Measurements from ENCODE around the gene ERICH3. TPM values are rescaled to one million over a fixed set of nuclear protein-coding genes. Genes with fewer than 3 reads are reported as not detected.

The ERICH3 gene
- total RNA-seq, 1 donor from 2014 or later: not detected

DNA sequence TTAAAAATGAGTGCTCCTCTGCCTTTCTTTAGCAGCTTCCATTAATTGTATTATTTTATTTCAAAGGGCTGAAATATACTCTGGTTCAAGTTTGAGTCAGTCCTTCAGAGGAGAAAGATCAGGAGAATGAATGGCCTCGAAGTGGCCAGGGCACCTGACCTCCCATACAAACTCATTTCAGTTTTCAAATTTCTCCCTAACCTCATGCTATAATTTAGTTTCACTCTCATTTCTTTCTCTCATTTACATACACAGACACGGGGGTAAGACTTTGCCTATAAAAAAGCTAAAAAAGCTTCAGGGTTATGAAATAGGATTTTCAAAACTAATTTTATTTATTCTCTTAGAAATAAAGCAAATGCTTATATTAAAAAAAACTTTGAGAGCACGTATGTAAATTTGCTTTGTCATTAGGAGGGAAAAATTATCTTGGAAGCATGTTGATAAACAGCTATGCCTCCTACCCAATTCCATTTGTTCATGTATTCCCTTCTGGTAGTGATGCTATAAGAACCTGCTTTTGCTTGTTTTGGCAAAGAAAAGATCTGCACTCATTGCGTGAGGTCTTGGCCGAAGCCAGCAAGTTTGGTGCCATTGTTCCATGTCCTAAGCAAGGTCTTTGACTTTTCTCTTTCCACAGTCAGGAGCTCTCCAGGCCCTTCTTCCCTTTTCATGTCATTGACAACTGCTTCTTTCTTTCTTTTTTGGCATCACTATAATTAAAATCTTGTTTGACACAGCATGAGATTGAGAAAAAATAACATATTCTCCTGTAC is 80.8 kb downstream of the ERICH3 start:
- no peak overlapping the region for H3K27ac Mint-ChIP-seq (ENCODE audit: unreplicated experiment)
- DNase-seq (ENCODE audit: low spot score): no peak
- peaks cover 18% of the 10 kb centered on the region for H3K27me3 Mint-ChIP-seq (ENCODE audit: low read depth)
- TF ChIP-seq, protein P1, sequence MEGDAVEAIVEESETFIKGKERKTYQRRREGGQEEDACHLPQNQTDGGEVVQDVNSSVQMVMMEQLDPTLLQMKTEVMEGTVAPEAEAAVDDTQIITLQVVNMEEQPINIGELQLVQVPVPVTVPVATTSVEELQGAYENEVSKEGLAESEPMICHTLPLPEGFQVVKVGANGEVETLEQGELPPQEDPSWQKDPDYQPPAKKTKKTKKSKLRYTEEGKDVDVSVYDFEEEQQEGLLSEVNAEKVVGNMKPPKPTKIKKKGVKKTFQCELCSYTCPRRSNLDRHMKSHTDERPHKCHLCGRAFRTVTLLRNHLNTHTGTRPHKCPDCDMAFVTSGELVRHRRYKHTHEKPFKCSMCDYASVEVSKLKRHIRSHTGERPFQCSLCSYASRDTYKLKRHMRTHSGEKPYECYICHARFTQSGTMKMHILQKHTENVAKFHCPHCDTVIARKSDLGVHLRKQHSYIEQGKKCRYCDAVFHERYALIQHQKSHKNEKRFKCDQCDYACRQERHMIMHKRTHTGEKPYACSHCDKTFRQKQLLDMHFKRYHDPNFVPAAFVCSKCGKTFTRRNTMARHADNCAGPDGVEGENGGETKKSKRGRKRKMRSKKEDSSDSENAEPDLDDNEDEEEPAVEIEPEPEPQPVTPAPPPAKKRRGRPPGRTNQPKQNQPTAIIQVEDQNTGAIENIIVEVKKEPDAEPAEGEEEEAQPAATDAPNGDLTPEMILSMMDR (IDR thresholded peaks at IDR 0.05): no peak
- no peak overlapping the region for H3K4me3 Mint-ChIP-seq (ENCODE audit: unreplicated experiment)
- H3K4me1 Mint-ChIP-seq (ENCODE audit: low read depth): no peaks in the 10 kb centered on the region
- no peaks in the 10 kb centered on the region for H3K9me3 Mint-ChIP-seq (ENCODE audit: low read depth)
- no peaks in the 10 kb centered on the region for H3K36me3 Mint-ChIP-seq (ENCODE audit: low read depth)

DNA sequence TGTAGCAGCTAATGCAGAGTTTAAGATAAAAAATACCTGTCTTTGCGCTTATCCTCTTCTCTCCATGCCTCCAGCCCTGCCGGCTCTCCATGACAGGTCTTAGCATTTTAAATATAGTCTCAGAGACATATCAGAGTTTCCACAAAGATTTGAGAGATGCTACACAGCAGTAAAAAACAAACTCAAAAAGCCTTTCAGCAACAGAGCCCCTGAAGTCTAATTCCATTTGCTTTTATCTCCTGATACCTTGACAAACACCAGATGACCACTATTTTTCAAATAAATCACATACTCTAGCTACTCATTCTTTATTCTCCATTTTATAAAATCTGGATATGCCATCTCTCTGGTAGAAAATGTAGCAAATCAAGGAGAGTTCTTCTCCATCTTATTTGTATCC is 81.6 kb downstream of the ERICH3 start:
- TF ChIP-seq, protein P1 (IDR thresholded peaks at IDR 0.05): no peak
- Mint-ChIP-seq H3K27ac (ENCODE audit: unreplicated experiment) (no peak overlapping the region), H3K27me3 (ENCODE audit: low read depth) (peaks cover 18% of the 10 kb centered on the region), H3K4me3 (ENCODE audit: unreplicated experiment) (no peak overlapping the region), H3K36me3 (ENCODE audit: low read depth) (no peaks in the 10 kb centered on the region), H3K9me3 (ENCODE audit: low read depth) (no peaks in the 10 kb centered on the region), H3K4me1 (ENCODE audit: low read depth) (no peaks in the 10 kb centered on the region)
- DNase-seq (ENCODE audit: low spot score): no peak

DNA sequence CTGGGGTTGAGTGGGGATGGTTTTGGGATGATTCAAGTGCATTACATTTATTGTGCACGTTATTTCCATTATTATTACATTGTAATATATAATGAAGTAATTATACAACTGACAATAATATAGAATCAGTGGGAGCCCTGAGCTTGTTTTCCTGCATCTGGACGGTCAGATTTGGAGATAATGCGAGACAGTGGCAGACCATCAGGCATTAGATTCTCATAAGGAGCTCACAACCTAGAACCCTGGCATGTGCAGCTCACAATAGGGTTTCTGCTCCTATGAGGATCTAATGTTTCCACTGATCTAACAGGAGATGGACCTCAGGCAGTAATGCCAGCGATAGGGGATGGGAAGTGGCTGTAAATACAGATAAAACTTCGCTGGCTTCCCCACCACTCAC is 83.3 kb downstream of the ERICH3 start:
- TF ChIP-seq, protein P1 (IDR thresholded peaks at IDR 0.05): no peak
- no peaks in the 10 kb centered on the region for H3K36me3 Mint-ChIP-seq (ENCODE audit: low read depth)
- no peak for DNase-seq (ENCODE audit: low spot score)

DNA sequence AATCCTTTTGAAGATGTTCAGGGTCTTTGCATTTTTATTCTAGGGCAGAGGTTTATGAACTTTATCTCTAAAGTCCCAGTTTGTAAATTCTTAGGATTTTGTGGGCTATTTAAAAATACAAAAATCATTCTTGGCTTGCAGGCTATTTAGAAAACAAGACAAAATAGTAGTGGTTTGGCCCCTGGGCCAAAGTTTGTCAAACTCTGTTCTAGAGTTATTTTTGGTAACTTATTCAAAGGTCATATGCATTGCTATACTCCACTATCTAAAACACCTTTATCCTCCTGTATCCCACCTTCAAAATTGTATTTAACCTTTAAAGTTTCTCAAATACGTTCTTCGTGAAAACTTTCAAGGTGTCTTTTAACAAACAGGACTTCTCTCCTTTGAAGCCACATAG is 85.7 kb downstream of the ERICH3 start:
- Mint-ChIP-seq H3K4me3 (ENCODE audit: unreplicated experiment) (no peak overlapping the region), H3K27ac (ENCODE audit: unreplicated experiment) (no peak overlapping the region), H3K27me3 (ENCODE audit: low read depth) (peaks cover 20% of the 10 kb centered on the region), H3K36me3 (ENCODE audit: low read depth) (no peaks in the 10 kb centered on the region), H3K4me1 (ENCODE audit: low read depth) (no peaks in the 10 kb centered on the region), H3K9me3 (ENCODE audit: low read depth) (peaks cover 3% of the 10 kb centered on the region)
- TF ChIP-seq, protein P1 (IDR thresholded peaks at IDR 0.05): no peak
- DNase-seq (ENCODE audit: low spot score): no peak

More for the DNA sequence above, 83.3 kb downstream of the ERICH3 start:
- Mint-ChIP-seq H3K4me3 (ENCODE audit: unreplicated experiment) (no peak overlapping the region), H3K27me3 (ENCODE audit: low read depth) (peaks cover 13% of the 10 kb centered on the region), H3K9me3 (ENCODE audit: low read depth) (peaks cover 3% of the 10 kb centered on the region), H3K27ac (ENCODE audit: unreplicated experiment) (no peak overlapping the region), H3K4me1 (ENCODE audit: low read depth) (no peaks in the 10 kb centered on the region)

DNA sequence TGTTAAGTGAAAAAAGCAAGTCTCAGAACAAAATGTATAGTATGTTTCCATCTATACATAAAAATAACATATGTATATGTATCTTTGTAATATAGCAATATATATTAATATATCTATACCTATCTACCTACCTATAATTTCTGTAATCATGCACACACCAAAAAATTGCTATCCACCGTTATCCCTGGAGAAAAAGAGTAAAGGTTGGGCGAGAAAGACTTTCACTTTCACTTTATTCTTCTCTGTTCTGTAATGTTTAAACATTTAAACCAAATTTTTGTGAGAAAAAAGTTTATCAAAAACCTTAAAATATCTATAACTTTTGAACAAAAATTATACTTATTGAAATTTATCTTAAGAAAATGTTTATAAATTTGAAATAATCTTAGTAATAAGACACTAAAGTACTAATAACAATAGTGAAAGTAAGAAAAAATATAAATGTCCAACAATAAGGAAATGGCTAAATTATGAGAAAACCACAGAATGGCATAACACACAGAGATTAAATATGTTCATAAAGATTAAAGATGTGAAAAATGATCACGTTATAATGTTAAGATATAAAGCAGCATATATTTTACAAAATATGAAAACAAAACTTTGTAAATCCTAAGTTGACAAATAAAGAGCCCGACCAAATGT is 87.2 kb downstream of the ERICH3 start:
- no peak overlapping the region for H3K4me3 Mint-ChIP-seq (ENCODE audit: unreplicated experiment)

More for the DNA sequence above, 87.2 kb downstream of the ERICH3 start:
- TF ChIP-seq, protein P1 (IDR thresholded peaks at IDR 0.05): no peak
- Mint-ChIP-seq H3K4me1 (ENCODE audit: low read depth) (no peaks in the 10 kb centered on the region), H3K9me3 (ENCODE audit: low read depth) (peaks cover 3% of the 10 kb centered on the region), H3K27me3 (ENCODE audit: low read depth) (peaks cover 17% of the 10 kb centered on the region), H3K27ac (ENCODE audit: unreplicated experiment) (no peak overlapping the region), H3K36me3 (ENCODE audit: low read depth) (no peaks in the 10 kb centered on the region)
- DNase-seq (ENCODE audit: low spot score): no peak

All from chondrocyte (in vitro differentiated cells).